K562 (cell line): Measurements from ENCODE around the gene POLR2C. TPM values are rescaled to one million over a fixed set of nuclear protein-coding genes. Genes with fewer than 3 reads are reported as not detected.

Experiments used
- BCOR ChIP-seq: fragments of 450-650 bp; IDR thresholded peaks from 2 replicates; pipeline ENCODE4 v1.6.1; 2016
- CREM ChIP-seq: IDR thresholded peaks from 2 replicates; pipeline ENCODE4 v1.6.1; 2014; ENCODE audit warnings: antibody characterized with exemption, low read depth
- MAZ ChIP-seq, 2 experiments: fragments of 450-650 bp in 1 of 2; sonication (generic) in 1 of 2; formaldehyde crosslinking; IDR thresholded peaks in 1 of 2; conservative IDR thresholded peaks in 1 of 2; 2 replicates each; pipeline versions ENCODE4 v1.4.0 to v1.5.0; 2020; ENCODE audit warnings: mild to moderate bottlenecking in 1 of 2, missing genetic modification reagents in 1 of 2
- MCM3 ChIP-seq: fragments of 450-650 bp; IDR thresholded peaks from 2 replicates; pipeline ENCODE4 v1.6.1; 2016
- SIRT6 ChIP-seq: IDR thresholded peaks from one replicate; pipeline ENCODE4 v1.6.1; 2012; ENCODE audit warnings: low read depth, mild to moderate bottlenecking, control low read depth, inconsistent platforms, low read length, moderate library complexity
- SMAD2 ChIP-seq: fragments of 150-350 bp; IDR thresholded peaks from 2 replicates; pipeline ENCODE4 v1.6.1; 2014; ENCODE audit warnings: low read depth, mild to moderate bottlenecking, low read length
- SMARCA5 ChIP-seq: fragments of 450-650 bp; IDR thresholded peaks from 2 replicates; pipeline ENCODE4 v1.6.1; 2016
- SRF ChIP-seq, 2 experiments: fragments of 250-450, 450-650 bp in 1 of 2; sonication (Bioruptor Pico) in 1 of 2; sonication (generic) in 1 of 2; formaldehyde crosslinking; IDR thresholded peaks; 2 replicates each; pipeline versions ENCODE4 v1.5.0 to v1.5.1; 2020 to 2022; ENCODE audit warnings: mild to moderate bottlenecking in 1 of 2, missing genetic modification reagents in 1 of 2
- STAG1 ChIP-seq: sonication (generic); formaldehyde crosslinking; IDR thresholded peaks from 2 replicates; pipeline ENCODE4 v1.5.0; 2020; ENCODE audit warnings: missing genetic modification reagents, borderline replicate concordance
- ZNF184 ChIP-seq: sonication (generic); formaldehyde crosslinking; IDR thresholded peaks from 2 replicates; pipeline ENCODE4 v1.5.0; 2020; ENCODE audit warnings: missing genetic modification reagents
- ZNF23 ChIP-seq: fragments of 250-450 bp; sonication (Bioruptor Pico); IDR thresholded peaks from 2 replicates; pipeline ENCODE4 v1.4.0; 2020; ENCODE audit warnings: mild to moderate bottlenecking
- polyA plus RNA-seq, 8 experiments: library from polyadenylated mRNA; depleted of rRNA in 4 of 8; stranded (reverse) in 5 of 8; unstranded in 3 of 8; fragments of >200 nt; fragmentation: Nextera tagmentation in 2 of 8; fragmentation: Illumina TruSeq in 1 of 8; extraction: Ambion mirVana in 2 of 8; extraction: Trizol in 1 of 8; gene quantifications; 2 replicates each; pipeline versions ENCODE4 v1.2.1 to v1.2.3, GENCODE V29; 2011 to 2014; ENCODE audit warnings: inconsistent platforms in 1 of 8, missing spikeins in 1 of 8
- total RNA-seq, 7 experiments: library from RNA; depleted of rRNA in 6 of 7; stranded (reverse); fragments of >200 nt in 6 of 7; fragmentation: Illumina TruSeq in 2 of 7; extraction: Trizol in 2 of 7; gene quantifications; 2 replicates each; pipeline versions ENCODE4 v1.2.1 to v1.2.3, GENCODE V29; 2011 to 2021; ENCODE audit warnings: low replicate concordance in 1 of 7
- TF ChIP-seq, protein P1 (sequence below): fragments of 200-600 bp; sonication (generic); IDR thresholded peaks from one replicate; pipeline ENCODE4 v1.6.1; 2012; ENCODE audit warnings: mild to moderate bottlenecking, low read depth, low read length, inconsistent platforms
- TF ChIP-seq, protein P2 (sequence below), 2 experiments: IDR thresholded peaks; 2 replicates each; pipeline ENCODE4 v1.6.1; 2012; ENCODE audit warnings: improper control_type of control experiment in 2 of 2, low read depth in 2 of 2, low read length in 2 of 2, borderline replicate concordance in 1 of 2

The POLR2C gene
- total and polyA plus RNA-seq, 9 of the 15 experiments (the other 6 are each of a cell fraction or from before 2014, with no cell fraction given): 70.3 to 163 (median 92.3) TPM

DNA sequence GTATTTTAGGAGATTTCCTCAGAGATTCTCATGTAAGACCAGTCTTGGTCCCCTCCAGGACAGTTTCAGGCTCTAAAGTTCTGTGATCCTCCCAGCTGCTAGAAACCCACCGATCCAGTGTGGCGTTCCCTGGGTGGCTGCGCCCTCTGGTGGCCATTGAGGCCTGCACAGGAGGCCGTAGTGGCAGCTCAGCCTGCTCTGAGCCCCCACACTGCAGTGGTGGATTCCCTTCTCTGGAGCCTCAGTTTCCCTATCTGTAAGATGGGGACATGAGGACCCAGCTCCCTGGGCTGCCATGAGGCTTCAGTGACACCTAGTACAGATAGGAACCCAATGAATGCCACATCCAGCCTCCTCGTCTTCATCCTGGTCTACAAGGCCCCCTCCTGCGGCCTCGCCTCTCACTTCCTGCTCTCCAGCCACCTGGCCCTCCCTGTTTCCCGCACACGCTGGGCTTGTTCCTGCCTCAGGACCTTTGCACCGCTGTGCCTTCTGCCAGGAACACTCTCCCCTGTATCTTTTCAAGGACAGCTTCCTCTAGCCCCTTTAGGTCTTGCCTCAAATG is 57.4 kb downstream of the POLR2C start (continued):
- TF ChIP-seq, protein P1, sequence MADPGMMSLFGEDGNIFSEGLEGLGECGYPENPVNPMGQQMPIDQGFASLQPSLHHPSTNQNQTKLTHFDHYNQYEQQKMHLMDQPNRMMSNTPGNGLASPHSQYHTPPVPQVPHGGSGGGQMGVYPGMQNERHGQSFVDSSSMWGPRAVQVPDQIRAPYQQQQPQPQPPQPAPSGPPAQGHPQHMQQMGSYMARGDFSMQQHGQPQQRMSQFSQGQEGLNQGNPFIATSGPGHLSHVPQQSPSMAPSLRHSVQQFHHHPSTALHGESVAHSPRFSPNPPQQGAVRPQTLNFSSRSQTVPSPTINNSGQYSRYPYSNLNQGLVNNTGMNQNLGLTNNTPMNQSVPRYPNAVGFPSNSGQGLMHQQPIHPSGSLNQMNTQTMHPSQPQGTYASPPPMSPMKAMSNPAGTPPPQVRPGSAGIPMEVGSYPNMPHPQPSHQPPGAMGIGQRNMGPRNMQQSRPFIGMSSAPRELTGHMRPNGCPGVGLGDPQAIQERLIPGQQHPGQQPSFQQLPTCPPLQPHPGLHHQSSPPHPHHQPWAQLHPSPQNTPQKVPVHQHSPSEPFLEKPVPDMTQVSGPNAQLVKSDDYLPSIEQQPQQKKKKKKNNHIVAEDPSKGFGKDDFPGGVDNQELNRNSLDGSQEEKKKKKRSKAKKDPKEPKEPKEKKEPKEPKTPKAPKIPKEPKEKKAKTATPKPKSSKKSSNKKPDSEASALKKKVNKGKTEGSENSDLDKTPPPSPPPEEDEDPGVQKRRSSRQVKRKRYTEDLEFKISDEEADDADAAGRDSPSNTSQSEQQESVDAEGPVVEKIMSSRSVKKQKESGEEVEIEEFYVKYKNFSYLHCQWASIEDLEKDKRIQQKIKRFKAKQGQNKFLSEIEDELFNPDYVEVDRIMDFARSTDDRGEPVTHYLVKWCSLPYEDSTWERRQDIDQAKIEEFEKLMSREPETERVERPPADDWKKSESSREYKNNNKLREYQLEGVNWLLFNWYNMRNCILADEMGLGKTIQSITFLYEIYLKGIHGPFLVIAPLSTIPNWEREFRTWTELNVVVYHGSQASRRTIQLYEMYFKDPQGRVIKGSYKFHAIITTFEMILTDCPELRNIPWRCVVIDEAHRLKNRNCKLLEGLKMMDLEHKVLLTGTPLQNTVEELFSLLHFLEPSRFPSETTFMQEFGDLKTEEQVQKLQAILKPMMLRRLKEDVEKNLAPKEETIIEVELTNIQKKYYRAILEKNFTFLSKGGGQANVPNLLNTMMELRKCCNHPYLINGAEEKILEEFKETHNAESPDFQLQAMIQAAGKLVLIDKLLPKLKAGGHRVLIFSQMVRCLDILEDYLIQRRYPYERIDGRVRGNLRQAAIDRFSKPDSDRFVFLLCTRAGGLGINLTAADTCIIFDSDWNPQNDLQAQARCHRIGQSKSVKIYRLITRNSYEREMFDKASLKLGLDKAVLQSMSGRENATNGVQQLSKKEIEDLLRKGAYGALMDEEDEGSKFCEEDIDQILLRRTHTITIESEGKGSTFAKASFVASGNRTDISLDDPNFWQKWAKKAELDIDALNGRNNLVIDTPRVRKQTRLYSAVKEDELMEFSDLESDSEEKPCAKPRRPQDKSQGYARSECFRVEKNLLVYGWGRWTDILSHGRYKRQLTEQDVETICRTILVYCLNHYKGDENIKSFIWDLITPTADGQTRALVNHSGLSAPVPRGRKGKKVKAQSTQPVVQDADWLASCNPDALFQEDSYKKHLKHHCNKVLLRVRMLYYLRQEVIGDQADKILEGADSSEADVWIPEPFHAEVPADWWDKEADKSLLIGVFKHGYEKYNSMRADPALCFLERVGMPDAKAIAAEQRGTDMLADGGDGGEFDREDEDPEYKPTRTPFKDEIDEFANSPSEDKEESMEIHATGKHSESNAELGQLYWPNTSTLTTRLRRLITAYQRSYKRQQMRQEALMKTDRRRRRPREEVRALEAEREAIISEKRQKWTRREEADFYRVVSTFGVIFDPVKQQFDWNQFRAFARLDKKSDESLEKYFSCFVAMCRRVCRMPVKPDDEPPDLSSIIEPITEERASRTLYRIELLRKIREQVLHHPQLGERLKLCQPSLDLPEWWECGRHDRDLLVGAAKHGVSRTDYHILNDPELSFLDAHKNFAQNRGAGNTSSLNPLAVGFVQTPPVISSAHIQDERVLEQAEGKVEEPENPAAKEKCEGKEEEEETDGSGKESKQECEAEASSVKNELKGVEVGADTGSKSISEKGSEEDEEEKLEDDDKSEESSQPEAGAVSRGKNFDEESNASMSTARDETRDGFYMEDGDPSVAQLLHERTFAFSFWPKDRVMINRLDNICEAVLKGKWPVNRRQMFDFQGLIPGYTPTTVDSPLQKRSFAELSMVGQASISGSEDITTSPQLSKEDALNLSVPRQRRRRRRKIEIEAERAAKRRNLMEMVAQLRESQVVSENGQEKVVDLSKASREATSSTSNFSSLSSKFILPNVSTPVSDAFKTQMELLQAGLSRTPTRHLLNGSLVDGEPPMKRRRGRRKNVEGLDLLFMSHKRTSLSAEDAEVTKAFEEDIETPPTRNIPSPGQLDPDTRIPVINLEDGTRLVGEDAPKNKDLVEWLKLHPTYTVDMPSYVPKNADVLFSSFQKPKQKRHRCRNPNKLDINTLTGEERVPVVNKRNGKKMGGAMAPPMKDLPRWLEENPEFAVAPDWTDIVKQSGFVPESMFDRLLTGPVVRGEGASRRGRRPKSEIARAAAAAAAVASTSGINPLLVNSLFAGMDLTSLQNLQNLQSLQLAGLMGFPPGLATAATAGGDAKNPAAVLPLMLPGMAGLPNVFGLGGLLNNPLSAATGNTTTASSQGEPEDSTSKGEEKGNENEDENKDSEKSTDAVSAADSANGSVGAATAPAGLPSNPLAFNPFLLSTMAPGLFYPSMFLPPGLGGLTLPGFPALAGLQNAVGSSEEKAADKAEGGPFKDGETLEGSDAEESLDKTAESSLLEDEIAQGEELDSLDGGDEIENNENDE: no peak
- TF ChIP-seq CREM: 0 out of 2 replicates have a peak, but pooled peaks have one; percentile 16
- TF ChIP-seq, protein P2, sequence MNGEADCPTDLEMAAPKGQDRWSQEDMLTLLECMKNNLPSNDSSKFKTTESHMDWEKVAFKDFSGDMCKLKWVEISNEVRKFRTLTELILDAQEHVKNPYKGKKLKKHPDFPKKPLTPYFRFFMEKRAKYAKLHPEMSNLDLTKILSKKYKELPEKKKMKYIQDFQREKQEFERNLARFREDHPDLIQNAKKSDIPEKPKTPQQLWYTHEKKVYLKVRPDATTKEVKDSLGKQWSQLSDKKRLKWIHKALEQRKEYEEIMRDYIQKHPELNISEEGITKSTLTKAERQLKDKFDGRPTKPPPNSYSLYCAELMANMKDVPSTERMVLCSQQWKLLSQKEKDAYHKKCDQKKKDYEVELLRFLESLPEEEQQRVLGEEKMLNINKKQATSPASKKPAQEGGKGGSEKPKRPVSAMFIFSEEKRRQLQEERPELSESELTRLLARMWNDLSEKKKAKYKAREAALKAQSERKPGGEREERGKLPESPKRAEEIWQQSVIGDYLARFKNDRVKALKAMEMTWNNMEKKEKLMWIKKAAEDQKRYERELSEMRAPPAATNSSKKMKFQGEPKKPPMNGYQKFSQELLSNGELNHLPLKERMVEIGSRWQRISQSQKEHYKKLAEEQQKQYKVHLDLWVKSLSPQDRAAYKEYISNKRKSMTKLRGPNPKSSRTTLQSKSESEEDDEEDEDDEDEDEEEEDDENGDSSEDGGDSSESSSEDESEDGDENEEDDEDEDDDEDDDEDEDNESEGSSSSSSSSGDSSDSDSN (IDR thresholded peaks at IDR 0.05; ENCODE audit: borderline replicate concordance in 1 of 2, low read depth in 2 of 2, low read length in 2 of 2): no peak
- no peak for TF ChIP-seq ZNF184 (CRISPR knock-in tag)
- no peak for TF ChIP-seq MCM3
- no peak for TF ChIP-seq SMARCA5
- no peak for TF ChIP-seq ZNF23 (CRISPR knock-in tag)
- peak; percentile 35 to 72; a peak in 3 of 4 replicates for TF ChIP-seq MAZ (CRISPR knock-in tag; conservative IDR thresholded peaks at IDR 0.05 in 1 of 2, IDR thresholded peaks at IDR 0.05 in 1 of 2)
- TF ChIP-seq SIRT6: no peak
- no peak for TF ChIP-seq SMAD2
- 0 out of 2 replicates have a peak, but pooled peaks have one; percentile 7 for TF ChIP-seq BCOR
- peak; percentile 66 for TF ChIP-seq STAG1 (CRISPR knock-in tag)
- TF ChIP-seq SRF (CRISPR knock-in tag; IDR thresholded peaks at IDR 0.05): 0 out of 4 replicates have a peak, but pooled peaks of 1 of the 2 experiments have one; percentile 17
